ENCODE measurements around the gene SAMD9L.

The SAMD9L gene

DNA sequence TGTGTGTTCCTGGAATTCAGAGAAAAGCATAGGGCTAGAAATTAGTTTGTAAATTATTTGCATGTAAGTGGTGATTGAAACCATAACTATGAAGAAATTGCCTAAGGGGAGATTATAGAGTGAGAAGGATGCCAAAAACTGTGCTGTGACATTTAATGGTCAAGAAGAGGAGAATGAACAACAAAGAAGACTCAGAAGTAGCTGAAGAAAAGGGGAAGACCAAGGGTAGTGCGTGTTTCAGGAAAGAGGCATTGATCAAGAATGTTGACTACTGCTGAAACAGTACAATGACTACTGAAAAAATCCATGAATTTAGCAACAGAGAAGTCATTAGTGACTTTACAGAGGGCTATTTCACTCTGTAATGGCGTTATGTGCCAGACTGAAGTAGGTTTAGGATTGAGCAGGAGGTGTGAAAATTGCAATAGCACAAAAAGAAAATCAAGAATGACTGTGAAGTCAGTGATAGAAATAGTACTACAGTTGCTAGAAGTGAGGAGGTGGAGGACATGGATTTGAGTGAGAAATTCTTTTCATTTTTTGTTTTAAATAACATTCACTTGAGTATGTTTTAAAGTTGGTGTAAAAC, 28.9 kb upstream of the SAMD9L start:
- DNase-seq (ENCODE audit: extremely low read depth, low read depth): peak; percentile 3
- TF ChIP-seq, protein P1, sequence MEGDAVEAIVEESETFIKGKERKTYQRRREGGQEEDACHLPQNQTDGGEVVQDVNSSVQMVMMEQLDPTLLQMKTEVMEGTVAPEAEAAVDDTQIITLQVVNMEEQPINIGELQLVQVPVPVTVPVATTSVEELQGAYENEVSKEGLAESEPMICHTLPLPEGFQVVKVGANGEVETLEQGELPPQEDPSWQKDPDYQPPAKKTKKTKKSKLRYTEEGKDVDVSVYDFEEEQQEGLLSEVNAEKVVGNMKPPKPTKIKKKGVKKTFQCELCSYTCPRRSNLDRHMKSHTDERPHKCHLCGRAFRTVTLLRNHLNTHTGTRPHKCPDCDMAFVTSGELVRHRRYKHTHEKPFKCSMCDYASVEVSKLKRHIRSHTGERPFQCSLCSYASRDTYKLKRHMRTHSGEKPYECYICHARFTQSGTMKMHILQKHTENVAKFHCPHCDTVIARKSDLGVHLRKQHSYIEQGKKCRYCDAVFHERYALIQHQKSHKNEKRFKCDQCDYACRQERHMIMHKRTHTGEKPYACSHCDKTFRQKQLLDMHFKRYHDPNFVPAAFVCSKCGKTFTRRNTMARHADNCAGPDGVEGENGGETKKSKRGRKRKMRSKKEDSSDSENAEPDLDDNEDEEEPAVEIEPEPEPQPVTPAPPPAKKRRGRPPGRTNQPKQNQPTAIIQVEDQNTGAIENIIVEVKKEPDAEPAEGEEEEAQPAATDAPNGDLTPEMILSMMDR (IDR thresholded peaks at IDR 0.05; ENCODE audit: low read depth, low read length): no peak

DNA sequence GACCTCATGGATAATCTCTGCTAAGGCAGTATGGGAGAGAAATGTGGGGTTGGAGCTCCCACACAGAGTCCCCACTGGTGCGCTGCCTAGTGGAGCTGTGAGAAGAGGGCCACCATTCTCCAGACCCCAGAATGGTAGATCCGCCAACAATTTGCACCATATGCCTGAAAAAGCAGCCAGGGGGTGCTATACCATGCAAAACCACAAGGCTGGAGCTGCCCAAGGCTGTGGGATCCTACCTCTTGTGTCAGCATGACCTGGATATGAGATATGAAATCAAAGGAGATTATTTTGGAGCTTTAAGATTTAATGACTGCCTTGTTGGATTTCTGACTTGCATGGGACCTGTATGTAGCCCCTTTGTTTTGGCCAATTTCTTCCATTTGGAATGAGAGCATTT, 27.0 kb upstream of the SAMD9L start:
- TF ChIP-seq, protein P1 (IDR thresholded peaks at IDR 0.05; ENCODE audit: low read depth, low read length): no peak
- no peak for DNase-seq (ENCODE audit: extremely low read depth, low read depth)

DNA sequence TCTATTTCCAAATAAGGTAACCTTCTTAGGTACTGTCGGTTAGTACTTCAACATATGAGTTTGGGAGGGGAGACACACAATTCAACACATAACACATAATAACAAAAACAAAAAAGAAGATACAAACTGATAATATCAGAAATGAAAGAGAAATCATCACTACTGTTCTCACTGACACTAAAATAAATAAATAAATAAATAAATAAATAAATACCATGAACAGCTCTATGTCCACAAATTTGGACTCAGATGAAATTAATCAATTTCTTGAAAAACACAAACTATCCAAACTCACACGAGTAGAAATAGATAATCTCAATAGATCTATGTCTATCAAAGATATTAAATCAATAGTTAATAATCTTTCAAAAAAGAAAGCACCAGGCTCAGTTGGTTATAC, 24.5 kb upstream of the SAMD9L start:
- no peak for DNase-seq (ENCODE audit: extremely low read depth, low read depth)
- TF ChIP-seq, protein P1 (IDR thresholded peaks at IDR 0.05; ENCODE audit: low read depth, low read length): no peak

DNA sequence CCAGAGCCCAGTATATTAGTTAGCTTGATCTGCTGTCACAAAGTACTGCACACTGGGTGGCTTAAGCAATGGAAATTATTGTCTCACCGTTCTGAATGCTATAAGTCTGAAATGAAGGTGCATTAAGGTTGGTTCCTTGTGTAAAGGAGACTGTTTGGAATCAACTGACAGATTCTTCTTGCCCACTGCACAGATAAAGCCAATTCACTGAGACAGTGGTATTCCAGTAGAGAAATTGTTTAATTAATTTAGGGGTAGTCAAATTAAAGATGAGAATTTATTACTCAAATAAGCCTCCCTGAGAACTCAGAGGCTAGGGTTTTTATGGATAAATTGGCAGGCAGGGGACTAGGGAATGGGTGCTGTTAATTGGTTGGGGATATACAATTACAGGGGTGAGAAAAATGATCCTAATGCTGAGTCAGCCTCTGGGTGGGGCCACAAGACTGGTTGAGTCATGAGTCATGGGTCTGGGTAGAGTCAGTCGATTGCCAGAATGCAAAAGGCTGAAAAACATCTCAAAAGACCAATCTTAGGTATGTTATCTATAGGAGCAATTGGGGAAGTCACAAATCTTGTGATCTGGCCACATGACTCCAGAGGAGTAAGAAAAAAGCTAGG, 23.5 kb upstream of the SAMD9L start:
- TF ChIP-seq, protein P1 (IDR thresholded peaks at IDR 0.05; ENCODE audit: low read depth, low read length): no peak
- no peak for DNase-seq (ENCODE audit: extremely low read depth, low read depth)

DNA sequence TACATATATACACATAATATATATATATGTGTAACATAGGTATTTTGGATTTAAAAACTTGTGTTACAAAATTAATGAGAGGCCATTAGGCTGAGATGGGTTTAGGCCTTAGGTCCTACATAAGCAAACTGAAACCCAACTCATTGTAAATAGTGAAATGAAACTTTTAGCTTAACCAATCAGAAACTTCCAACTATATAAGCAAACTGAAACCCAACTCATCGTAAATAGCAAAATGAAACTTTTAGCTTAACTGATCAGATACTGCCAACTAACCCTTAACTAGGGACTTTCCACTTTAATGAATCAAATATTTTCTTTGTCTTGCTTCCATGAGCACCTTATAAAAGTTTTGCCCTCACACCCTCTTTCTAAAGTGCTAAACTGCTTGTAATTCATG, 17.3 kb upstream of the SAMD9L start:
- DNase-seq (ENCODE audit: extremely low read depth, low read depth): no peak
- TF ChIP-seq, protein P1 (IDR thresholded peaks at IDR 0.05; ENCODE audit: low read depth, low read length): no peak

DNA sequence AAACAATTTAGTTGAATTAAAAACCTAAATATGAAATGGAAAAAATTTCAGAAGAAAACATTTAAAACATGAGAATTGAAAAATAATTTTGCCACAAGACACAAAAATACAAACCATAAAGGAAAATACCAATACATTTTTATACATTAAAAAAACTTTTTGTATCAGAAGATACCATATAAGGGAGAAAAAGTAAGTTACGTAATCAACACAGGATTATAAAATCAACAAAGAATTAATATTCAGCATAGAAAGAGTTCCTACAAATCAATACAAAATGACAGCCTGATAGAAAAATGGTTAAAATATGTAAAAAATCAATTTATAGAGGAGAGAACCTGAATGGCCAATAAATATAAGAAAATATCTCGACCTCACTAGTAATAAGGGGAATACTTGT, 16.6 kb upstream of the SAMD9L start:
- TF ChIP-seq, protein P1 (IDR thresholded peaks at IDR 0.05; ENCODE audit: low read depth, low read length): no peak
- no peak for DNase-seq (ENCODE audit: extremely low read depth, low read depth)

DNA sequence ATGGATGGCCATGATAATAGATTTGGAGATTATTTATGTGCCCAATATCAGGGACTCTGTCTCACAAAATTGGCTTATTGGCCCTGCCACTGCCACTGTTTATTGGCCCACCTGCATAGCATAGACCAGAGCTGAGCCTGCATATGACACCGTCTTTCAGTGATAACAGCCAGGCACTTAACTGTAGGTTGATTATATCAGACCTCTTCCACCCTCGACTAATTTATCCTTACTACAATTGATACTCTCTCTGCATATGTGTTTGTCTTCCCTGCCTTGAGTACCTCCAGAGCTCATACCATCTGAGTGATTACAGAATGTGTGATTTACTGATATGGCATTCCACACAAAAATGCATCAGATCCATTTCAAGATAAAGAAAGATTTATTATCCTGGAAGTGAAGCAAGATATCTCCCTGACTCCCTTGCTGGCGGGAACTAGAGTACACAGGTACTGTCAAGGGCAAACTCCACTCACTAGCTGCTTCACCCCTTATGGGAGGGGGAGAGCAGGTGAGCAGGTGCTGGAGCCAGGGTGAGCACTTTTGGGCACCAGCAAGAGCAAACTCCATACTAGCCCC, 13.1 kb upstream of the SAMD9L start:
- TF ChIP-seq, protein P1 (IDR thresholded peaks at IDR 0.05; ENCODE audit: low read depth, low read length): no peak
- no peak for DNase-seq (ENCODE audit: extremely low read depth, low read depth)

Data from AG09319 (cell line).